HepG2 (cell line): ENCODE results near the gene NPBWR2. TPM values are rescaled to one million over a fixed set of nuclear protein-coding genes. Genes with fewer than 3 reads are reported as not detected.

Experiments used
- BATF2 ChIP-seq: sonication (generic); formaldehyde crosslinking; IDR thresholded peaks from 2 replicates; pipeline ENCODE4 v1.8.0; 2022; ENCODE audit warnings: mild to moderate bottlenecking, missing genetic modification reagents, moderate library complexity
- BHLHE40 ChIP-seq: IDR thresholded peaks from 2 replicates; pipeline ENCODE4 v1.6.1; 2011; ENCODE audit warnings: low read length, improper control_type of control experiment
- CERS6 ChIP-seq: sonication (generic); formaldehyde crosslinking; IDR thresholded peaks from 2 replicates; pipeline ENCODE4 v1.5.0; 2020; ENCODE audit warnings: missing genetic modification reagents
- FOXA1 ChIP-seq, 2 experiments: fragments of 450-650 bp in 1 of 2; sonication (generic) in 1 of 2; formaldehyde crosslinking in 1 of 2; IDR thresholded peaks; 2 replicates each; pipeline versions ENCODE4 v1.4.0 to v1.6.1; 2016 to 2020; ENCODE audit warnings: missing genetic modification reagents in 1 of 2
- HMG20A ChIP-seq: IDR thresholded peaks from 2 replicates; pipeline ENCODE4 v1.6.1; 2016; ENCODE audit warnings: borderline replicate concordance
- JUNB ChIP-seq: sonication (generic); formaldehyde crosslinking; IDR thresholded peaks from 2 replicates; pipeline ENCODE4 v1.8.0; 2022; ENCODE audit warnings: missing genetic modification reagents, mild to moderate bottlenecking, borderline replicate concordance
- MED1 ChIP-seq: sonication (generic); formaldehyde crosslinking; IDR thresholded peaks from 2 replicates; pipeline ENCODE4 v1.4.0; 2020; ENCODE audit warnings: missing genetic modification reagents
- MEIS1 ChIP-seq: sonication (generic); formaldehyde crosslinking; IDR thresholded peaks from 2 replicates; pipeline ENCODE4 v1.9.0; 2021; ENCODE audit warnings: mild to moderate bottlenecking, missing genetic modification reagents, moderate library complexity, borderline replicate concordance
- NPAS2 ChIP-seq: sonication (generic); formaldehyde crosslinking; IDR thresholded peaks from 2 replicates; pipeline ENCODE4 v1.8.0; 2022; ENCODE audit warnings: mild to moderate bottlenecking, missing genetic modification reagents, borderline replicate concordance
- PAF1 ChIP-seq: IDR thresholded peaks from 2 replicates; pipeline ENCODE4 v1.6.1; 2016; ENCODE audit warnings: missing genetic modification reagents, missing compliant biosample characterization
- PHB2 ChIP-seq: fragments of 450-650 bp; IDR thresholded peaks from 2 replicates; pipeline ENCODE4 v1.6.1; 2018; ENCODE audit not compliant: partially characterized antibody
- TBX3 ChIP-seq: fragments of 450-650 bp; IDR thresholded peaks from 2 replicates; pipeline ENCODE4 v1.6.1; 2017; ENCODE audit warnings: antibody characterized with exemption, mild to moderate bottlenecking, inconsistent platforms, borderline replicate concordance
- ZFP41 ChIP-seq: sonication (generic); formaldehyde crosslinking; IDR thresholded peaks from 2 replicates; pipeline ENCODE4 v1.4.0; 2020; ENCODE audit warnings: mild to moderate bottlenecking, missing genetic modification reagents, borderline replicate concordance
- ZFP91 ChIP-seq: sonication (generic); formaldehyde crosslinking; IDR thresholded peaks from 2 replicates; pipeline ENCODE4 v1.9.0; 2022; ENCODE audit warnings: missing genetic modification reagents, mild to moderate bottlenecking, borderline replicate concordance
- ZNF333 ChIP-seq: sonication (generic); formaldehyde crosslinking; IDR thresholded peaks from 2 replicates; pipeline ENCODE4 v1.4.0; 2020; ENCODE audit warnings: mild to moderate bottlenecking, missing genetic modification reagents, borderline replicate concordance
- ZNF33B ChIP-seq: sonication (generic); formaldehyde crosslinking; IDR thresholded peaks from 2 replicates; pipeline ENCODE4 v1.5.1; 2020; ENCODE audit warnings: mild to moderate bottlenecking, missing genetic modification reagents
- ZNF503 ChIP-seq: sonication (generic); formaldehyde crosslinking; IDR thresholded peaks from 2 replicates; pipeline ENCODE4 v1.4.0; 2020; ENCODE audit warnings: missing genetic modification reagents
- ZNF510 ChIP-seq: sonication (generic); formaldehyde crosslinking; IDR thresholded peaks from 2 replicates; pipeline ENCODE4 v1.4.0; 2020; ENCODE audit warnings: low read depth, mild to moderate bottlenecking, missing genetic modification reagents
- ZNF567 ChIP-seq: sonication (generic); formaldehyde crosslinking; IDR thresholded peaks from 2 replicates; pipeline ENCODE4 v1.8.1; 2023; ENCODE audit warnings: mild to moderate bottlenecking, missing genetic modification reagents, borderline replicate concordance
- ZNF703 ChIP-seq: sonication (generic); formaldehyde crosslinking; IDR thresholded peaks from 2 replicates; pipeline ENCODE4 v1.5.1; 2020; ENCODE audit warnings: missing genetic modification reagents, mild to moderate bottlenecking, moderate library complexity, borderline replicate concordance
- ZNF75D ChIP-seq: sonication (generic); formaldehyde crosslinking; IDR thresholded peaks from 2 replicates; pipeline ENCODE4 v1.8.1; 2023; ENCODE audit warnings: missing genetic modification reagents, mild to moderate bottlenecking, borderline replicate concordance
- ZNF782 ChIP-seq: sonication (generic); formaldehyde crosslinking; IDR thresholded peaks from 2 replicates; pipeline ENCODE4 v1.4.0; 2020; ENCODE audit warnings: missing genetic modification reagents, mild to moderate bottlenecking, borderline replicate concordance
- ZNF792 ChIP-seq: IDR thresholded peaks from 2 replicates; pipeline ENCODE4 v1.6.1; 2016
- polyA plus RNA-seq, 8 experiments: library from polyadenylated mRNA; depleted of rRNA in 3 of 8; stranded (reverse) in 7 of 8; unstranded in 1 of 8; fragments of >200 nt; fragmentation: Illumina TruSeq in 4 of 8; extraction: Trizol in 4 of 8; gene quantifications; 2 replicates each; pipeline versions ENCODE4 v1.2.1 to v1.2.3, GENCODE V29; 2011 to 2016; ENCODE audit warnings: low read depth in 4 of 8, missing spikeins in 1 of 8, mixed read lengths in 1 of 8; ENCODE audit not compliant: insufficient read depth in 1 of 8
- total RNA-seq, 5 experiments: library from RNA; depleted of rRNA; stranded (reverse); fragments of >200 nt; fragmentation: Illumina TruSeq; extraction: Trizol; gene quantifications; 2 replicates each; pipeline ENCODE4 v1.2.3, GENCODE V29; 2016; ENCODE audit warnings: low read depth in 1 of 5
- TF ChIP-seq, protein P1 (sequence below): sonication (generic); formaldehyde crosslinking; IDR thresholded peaks from 2 replicates; pipeline ENCODE4 v1.4.0; 2020; ENCODE audit warnings: missing genetic modification reagents

The NPBWR2 gene
- total and polyA plus RNA-seq, 2 of the 13 experiments (the other 11 are each of a cell fraction or from before 2014, with no cell fraction given): not detected

GRCh38 chr20:64055893-64056638, 51.3 kb downstream of the NPBWR2 start (continued):
- TF ChIP-seq MEIS1 (CRISPR knock-in tag) (no peak; the same call in 1 of the 2 replicates), NPAS2 (CRISPR knock-in tag) (no peak), ZNF333 (CRISPR knock-in tag) (no peak), ZNF703 (no peak), MED1 (CRISPR knock-in tag) (peak; percentile 61; the same call in 1 of the 2 replicates), PAF1 (CRISPR knock-in tag) (no peak), ZNF75D (CRISPR knock-in tag) (no peak; the same call in 1 of the 2 replicates), ZNF792 (CRISPR knock-in tag) (peak; percentile 71; the same call in 1 of the 2 replicates), ZNF567 (CRISPR knock-in tag) (0 out of 2 replicates have a peak, but pooled peaks have one; percentile 46), HMG20A (CRISPR knock-in tag) (peak; percentile 53; the same call in 1 of the 2 replicates), ZNF503 (CRISPR knock-in tag) (peak; percentile 34; the same call in 1 of the 2 replicates), TBX3 (no peak), JUNB (no peak), ZNF782 (CRISPR knock-in tag) (no peak; the same call in 1 of the 2 replicates), FOXA1 (IDR thresholded peaks at IDR 0.05) (no peak), FOXA1 (CRISPR knock-in tag; IDR thresholded peaks at IDR 0.05) (peak; percentile 44; the same call in 1 of the 2 replicates), ZNF510 (CRISPR knock-in tag) (no peak), ZNF33B (no peak), PHB2 (no peak), BATF2 (CRISPR knock-in tag) (no peak), ZFP41 (CRISPR knock-in tag) (peak; percentile 94), CERS6 (CRISPR knock-in tag) (no peak), BHLHE40 (no peak), ZFP91 (CRISPR knock-in tag) (peak; percentile 88; the same call in 1 of the 2 replicates)
- TF ChIP-seq, protein P1, sequence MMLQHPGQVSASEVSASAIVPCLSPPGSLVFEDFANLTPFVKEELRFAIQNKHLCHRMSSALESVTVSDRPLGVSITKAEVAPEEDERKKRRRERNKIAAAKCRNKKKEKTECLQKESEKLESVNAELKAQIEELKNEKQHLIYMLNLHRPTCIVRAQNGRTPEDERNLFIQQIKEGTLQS (CRISPR knock-in tag): no peak; the same call in 1 of the 2 replicates
